Endodermal cell (in vitro differentiated cells): ENCODE results near the gene DRAM1. TPM values are rescaled to one million over a fixed set of nuclear protein-coding genes. Genes with fewer than 3 reads are reported as not detected.

Experiments used
- DNase-seq: peaks from one replicate; pipeline ENCODE4 v3.0.0-alpha.2; 2017
- H3K27ac ChIP-seq: 2 replicates; pipeline ENCODE4 v1.5.1; 2013; ENCODE audit warnings: mild to moderate bottlenecking, low read depth, low read length, moderate library complexity
- H3K27me3 ChIP-seq: 2 replicates; pipeline ENCODE4 v1.6.1; 2013; ENCODE audit warnings: mild to moderate bottlenecking, low read length, moderate library complexity; ENCODE audit not compliant: insufficient read depth, control insufficient read depth, poor library complexity, severe bottlenecking
- H3K36me3 ChIP-seq: 2 replicates; pipeline ENCODE4 v1.7.0; 2013; ENCODE audit warnings: mild to moderate bottlenecking, low read length, moderate library complexity; ENCODE audit not compliant: control insufficient read depth, insufficient read depth
- H3K4me1 ChIP-seq: one replicate; pipeline ENCODE4 v1.7.0; 2013; ENCODE audit warnings: low read length; ENCODE audit not compliant: control insufficient read depth, insufficient read depth
- H3K4me3 ChIP-seq: 2 replicates; pipeline ENCODE4 v1.5.1; 2013; ENCODE audit warnings: mild to moderate bottlenecking, low read length, moderate library complexity
- H3K9ac ChIP-seq: 2 replicates; pipeline ENCODE4 v1.6.1; 2013; ENCODE audit warnings: mild to moderate bottlenecking, low read length, moderate library complexity; ENCODE audit not compliant: poor library complexity, severe bottlenecking; ENCODE audit errors: extremely low read depth
- H3K9me3 ChIP-seq: 2 replicates; pipeline ENCODE4 v1.6.1; 2013; ENCODE audit warnings: mild to moderate bottlenecking, low read length, moderate library complexity; ENCODE audit not compliant: control insufficient read depth
- H3K27ac Mint-ChIP-seq: 2 replicates; pipeline ENCODE4 v1.8.0; 2020; ENCODE audit warnings: mixed read lengths
- H3K27me3 Mint-ChIP-seq: 2 replicates; pipeline ENCODE4 v1.8.0; 2021; ENCODE audit warnings: mild to moderate bottlenecking, mixed read lengths; ENCODE audit not compliant: insufficient read depth
- H3K36me3 Mint-ChIP-seq: 2 replicates; pipeline ENCODE4 v1.8.0; 2020; ENCODE audit warnings: low read depth, mixed read lengths
- H3K4me1 Mint-ChIP-seq: 2 replicates; pipeline ENCODE4 v1.8.0; 2020; ENCODE audit warnings: mixed read lengths
- H3K4me3 Mint-ChIP-seq: 2 replicates; pipeline ENCODE4 v1.8.0; 2020; ENCODE audit warnings: mild to moderate bottlenecking, moderate library complexity, mixed read lengths
- H3K9me3 Mint-ChIP-seq: 2 replicates; pipeline ENCODE4 v1.8.0; 2020; ENCODE audit warnings: mild to moderate bottlenecking, mixed read lengths
- WGBS, 2 experiments: methylation state at CpG; one replicate each; pipeline versions ENCODE4 v1.1.5 to v1.1.7; 2013; ENCODE audit warnings: missing lambda C conversion rate in 2 of 2, mixed read lengths in 1 of 2; ENCODE audit not compliant: insufficient coverage in 1 of 2, insufficient read length in 1 of 2; 5-methylcytosine and 5-hydroxymethylcytosine counted together
- total RNA-seq, 2 donors: library from RNA; stranded (reverse); fragmentation: NEBNext Ultra II Directional in 1 of 2; extraction: Animal tissue kit (Norgen Biotek cat#: 25700) in 1 of 2; gene quantifications; 2 replicates in 1 of 2; 3 replicates in 1 of 2; pipeline ENCODE4 v1.2.1, GENCODE V29; 2021
- TF ChIP-seq, protein P1 (sequence below): fragments of 200-600 bp; sonication (generic); conservative IDR thresholded peaks from 2 replicates; pipeline ENCODE4 v1.5.0; 2021; ENCODE audit warnings: antibody characterized with exemption, mild to moderate bottlenecking

Gene DRAM1
- total RNA-seq, 2 donors from 2014 or later, result 0.91 to 1.3 TPM

DNA sequence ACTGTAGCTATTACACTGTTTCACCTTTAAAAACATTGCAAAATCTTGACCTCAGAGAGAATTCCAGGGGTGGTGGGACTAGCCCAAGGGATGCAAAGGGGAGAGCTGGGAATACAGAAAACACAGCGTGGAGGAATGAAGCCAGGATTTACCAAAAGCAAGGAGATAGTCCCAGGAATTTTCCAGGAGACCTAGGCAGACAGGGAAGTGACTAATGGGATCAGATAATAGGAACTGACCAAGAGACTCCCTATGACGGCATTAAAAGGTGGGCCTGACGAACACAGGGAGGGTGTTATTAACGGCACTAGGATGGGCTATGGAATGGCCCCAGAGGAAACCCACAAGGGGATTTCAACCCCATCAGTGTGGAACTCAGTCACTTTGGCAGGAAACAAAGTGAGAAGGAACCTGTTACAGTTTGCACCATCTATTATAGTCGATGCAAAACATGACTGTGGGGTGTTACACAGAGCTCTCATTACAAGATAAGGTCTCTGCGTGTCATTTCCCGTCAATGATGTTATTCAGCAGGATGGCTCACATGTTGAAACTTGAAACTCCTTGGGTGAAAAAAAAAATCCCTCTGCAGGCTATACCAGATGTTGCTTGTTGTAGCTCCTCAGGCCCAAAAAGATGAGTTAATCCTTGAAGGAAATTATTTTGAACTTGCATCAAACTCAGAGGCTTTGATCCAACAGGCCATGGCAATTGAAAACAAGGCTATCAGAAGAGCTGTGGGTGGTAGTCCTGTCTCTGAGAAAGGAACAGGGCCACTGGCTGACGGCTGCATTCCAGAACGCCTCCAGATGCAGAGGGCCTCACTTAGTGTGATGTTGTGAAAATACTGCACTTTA lies 58.7 kb downstream of the DRAM1 start:
- Histone ChIP-seq H3K36me3 (no peaks in the 10 kb centered on the region), H3K9ac (no peak overlapping the region), H3K4me1 (peaks cover 12% of the 10 kb centered on the region), H3K9me3 (no peaks in the 10 kb centered on the region), H3K27me3 (no peaks in the 10 kb centered on the region), H3K4me3 (no peak overlapping the region), H3K27ac (no peak overlapping the region)
- Mint-ChIP-seq H3K9me3 (no peaks in the 10 kb centered on the region), H3K27me3 (no peaks in the 10 kb centered on the region), H3K4me3 (no peak overlapping the region), H3K36me3 (no peaks in the 10 kb centered on the region), H3K27ac (peak overlapping the region; percentile 37), H3K4me1 (peaks cover 14% of the 10 kb centered on the region)
- TF ChIP-seq, protein P1, sequence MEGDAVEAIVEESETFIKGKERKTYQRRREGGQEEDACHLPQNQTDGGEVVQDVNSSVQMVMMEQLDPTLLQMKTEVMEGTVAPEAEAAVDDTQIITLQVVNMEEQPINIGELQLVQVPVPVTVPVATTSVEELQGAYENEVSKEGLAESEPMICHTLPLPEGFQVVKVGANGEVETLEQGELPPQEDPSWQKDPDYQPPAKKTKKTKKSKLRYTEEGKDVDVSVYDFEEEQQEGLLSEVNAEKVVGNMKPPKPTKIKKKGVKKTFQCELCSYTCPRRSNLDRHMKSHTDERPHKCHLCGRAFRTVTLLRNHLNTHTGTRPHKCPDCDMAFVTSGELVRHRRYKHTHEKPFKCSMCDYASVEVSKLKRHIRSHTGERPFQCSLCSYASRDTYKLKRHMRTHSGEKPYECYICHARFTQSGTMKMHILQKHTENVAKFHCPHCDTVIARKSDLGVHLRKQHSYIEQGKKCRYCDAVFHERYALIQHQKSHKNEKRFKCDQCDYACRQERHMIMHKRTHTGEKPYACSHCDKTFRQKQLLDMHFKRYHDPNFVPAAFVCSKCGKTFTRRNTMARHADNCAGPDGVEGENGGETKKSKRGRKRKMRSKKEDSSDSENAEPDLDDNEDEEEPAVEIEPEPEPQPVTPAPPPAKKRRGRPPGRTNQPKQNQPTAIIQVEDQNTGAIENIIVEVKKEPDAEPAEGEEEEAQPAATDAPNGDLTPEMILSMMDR, result no peak
- peak; percentile 73 for DNase-seq
- WGBS, 2 experiments, result 86 to 93% methylated on average over 7 to 9 of the region's 9 CpGs

DNA sequence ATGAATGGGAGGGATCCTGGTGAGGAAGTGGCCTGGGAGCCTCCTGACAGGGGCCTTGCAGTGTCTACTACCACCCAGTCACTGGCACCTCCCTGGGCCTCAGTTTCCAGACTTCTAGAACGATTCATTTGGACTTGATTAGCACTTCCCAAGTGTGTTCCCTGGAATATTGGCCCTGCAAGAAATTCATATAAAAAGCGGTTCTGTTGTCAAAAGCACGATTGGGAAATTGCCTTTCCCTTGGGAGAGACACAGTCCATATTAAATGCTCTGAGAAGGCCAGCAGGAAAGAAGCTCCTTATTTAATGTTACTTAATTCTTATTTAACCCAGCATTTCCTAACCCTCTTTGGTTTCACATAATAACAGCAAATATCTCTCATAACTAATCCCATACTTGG lies 61.9 kb downstream of the DRAM1 start:
- H3K9me3 ChIP-seq, result no peaks in the 10 kb centered on the region

DNA sequence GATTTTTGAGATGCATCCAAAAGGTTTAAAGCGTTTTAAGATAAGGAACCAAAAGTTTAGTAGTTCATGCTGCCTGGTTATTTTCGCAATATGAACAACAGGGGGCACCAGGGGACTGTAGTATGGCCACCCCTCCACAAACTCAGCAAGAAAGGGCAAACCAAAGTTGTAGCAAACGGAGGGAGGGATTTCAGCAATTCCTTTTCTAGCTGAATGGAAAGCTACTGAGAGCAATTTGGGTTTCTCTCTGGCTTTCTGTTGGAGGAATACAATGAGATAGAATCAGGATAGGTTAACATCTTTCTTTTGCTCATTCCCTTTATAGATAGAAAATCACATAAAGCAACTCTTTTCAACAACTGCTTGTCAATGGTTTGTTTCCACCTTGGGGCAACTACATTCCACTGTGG lies 62.5 kb downstream of the DRAM1 start:
- no peaks in the 10 kb centered on the region for H3K27me3 ChIP-seq
- H3K4me1 Mint-ChIP-seq, result peaks cover 14% of the 10 kb centered on the region
- H3K9ac ChIP-seq, result no peak overlapping the region
- H3K9me3 Mint-ChIP-seq, result no peaks in the 10 kb centered on the region
- no peak overlapping the region for H3K27ac ChIP-seq
- peaks cover 16% of the 10 kb centered on the region for H3K4me1 ChIP-seq
- no peak overlapping the region for H3K4me3 ChIP-seq
- peaks cover 2% of the 10 kb centered on the region for H3K27me3 Mint-ChIP-seq
- TF ChIP-seq, protein P1, result peak; percentile 92
- WGBS, 2 experiments, result 0 to 11% methylated on average over 1 to 3 of the region's 3 CpGs
- peak; percentile 86 for DNase-seq
- no peak overlapping the region for H3K4me3 Mint-ChIP-seq
- H3K36me3 ChIP-seq, result no peaks in the 10 kb centered on the region
- H3K9me3 ChIP-seq, result no peaks in the 10 kb centered on the region
- no peaks in the 10 kb centered on the region for H3K36me3 Mint-ChIP-seq
- H3K27ac Mint-ChIP-seq, result no peak overlapping the region

More for the DNA sequence above, 61.9 kb downstream of the DRAM1 start:
- Histone ChIP-seq H3K4me1 (peaks cover 16% of the 10 kb centered on the region), H3K9ac (no peak overlapping the region), H3K4me3 (no peak overlapping the region), H3K27ac (no peak overlapping the region), H3K27me3 (no peaks in the 10 kb centered on the region), H3K36me3 (no peaks in the 10 kb centered on the region)
- Mint-ChIP-seq H3K9me3 (no peaks in the 10 kb centered on the region), H3K36me3 (no peaks in the 10 kb centered on the region), H3K4me3 (no peak overlapping the region), H3K27me3 (peaks cover 2% of the 10 kb centered on the region), H3K27ac (no peak overlapping the region), H3K4me1 (peaks cover 14% of the 10 kb centered on the region)
- TF ChIP-seq, protein P1, result no peak
- 63 to 64% methylated on average over 3 of the region's 3 CpGs for WGBS, 2 experiments
- no peak for DNase-seq
